Right atrium auricular region (tissue), 2 donors: ENCODE measurements around the gene NRCAM. TPM values are rescaled to one million over a fixed set of nuclear protein-coding genes. Genes with fewer than 3 reads are reported as not detected.

Experiments used
- DNase-seq: peaks from one replicate; pipeline ENCODE4 v3.0.0-alpha.2; 2019; ENCODE audit warnings: low spot score
- H3K27ac ChIP-seq, 2 donors: fragments of 200-600 bp; sonication (generic); 1 replicate in 1 of 2; 2 replicates in 1 of 2; pipeline ENCODE4 v1.5.1; 2016 to 2019
- H3K27me3 ChIP-seq, 2 donors: fragments of 200-600 bp; sonication (generic); one replicate each; pipeline versions ENCODE4 v1.5.1 to v1.6.0; 2017 to 2019
- H3K36me3 ChIP-seq: fragments of 200-600 bp; sonication (generic); one replicate; pipeline ENCODE4 v1.5.1; 2016
- H3K4me1 ChIP-seq, 2 donors: fragments of 200-600 bp; sonication (generic); one replicate each; pipeline versions ENCODE4 v1.5.1 to v1.6.0; 2017 to 2019
- H3K4me3 ChIP-seq, 2 donors: fragments of 200-600 bp; sonication (generic); 1 replicate in 1 of 2; 2 replicates in 1 of 2; pipeline ENCODE4 v1.5.1; 2017 to 2019; ENCODE audit warnings: mild to moderate bottlenecking in 1 of 2, moderate library complexity in 1 of 2
- H3K9me3 ChIP-seq, 2 donors: fragments of 200-600 bp; sonication (generic); one replicate each; pipeline ENCODE4 v1.5.1; 2019
- total RNA-seq, 2 donors: library from RNA; depleted of rRNA; stranded (reverse); fragments of >200 nt; gene quantifications; one replicate each; pipeline ENCODE4 v1.1.0, GENCODE V29; 2016
- TF ChIP-seq, protein P1 (sequence below), 2 donors: fragments of 200-600 bp; sonication (generic); IDR thresholded peaks; one replicate each; pipeline ENCODE4 v1.5.1; 2019; ENCODE audit warnings: antibody characterized with exemption in 2 of 2

Gene NRCAM
- total RNA-seq, 2 donors from 2014 or later, result 0.63 to 0.93 TPM

DNA sequence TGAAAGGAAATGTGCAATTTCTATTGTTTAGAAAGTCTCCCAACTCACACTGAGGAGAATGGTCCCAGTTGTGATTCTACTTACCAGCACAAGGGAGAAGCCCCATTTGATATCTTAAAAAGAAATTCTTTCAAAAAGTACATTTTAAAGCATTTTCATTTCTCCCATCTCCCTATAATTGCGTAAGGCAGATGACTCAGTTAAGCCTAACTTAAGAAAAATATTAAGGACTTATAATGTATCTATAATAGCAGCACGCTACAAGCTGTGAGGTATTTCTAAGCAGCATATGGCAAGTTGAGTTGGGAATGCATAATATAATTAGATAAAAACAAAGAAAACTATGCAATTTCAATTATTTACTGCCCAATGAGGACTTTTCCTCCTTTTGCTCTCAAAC is 8.5 kb upstream of the NRCAM start:
- Histone ChIP-seq H3K27ac (no peak overlapping the region), H3K4me1 (no peaks in the 10 kb centered on the region), H3K4me3 (no peak overlapping the region), H3K27me3 (no peaks in the 10 kb centered on the region), H3K9me3 (no peaks in the 10 kb centered on the region), H3K36me3 (no peaks in the 10 kb centered on the region)
- no peak for DNase-seq
- TF ChIP-seq, protein P1, sequence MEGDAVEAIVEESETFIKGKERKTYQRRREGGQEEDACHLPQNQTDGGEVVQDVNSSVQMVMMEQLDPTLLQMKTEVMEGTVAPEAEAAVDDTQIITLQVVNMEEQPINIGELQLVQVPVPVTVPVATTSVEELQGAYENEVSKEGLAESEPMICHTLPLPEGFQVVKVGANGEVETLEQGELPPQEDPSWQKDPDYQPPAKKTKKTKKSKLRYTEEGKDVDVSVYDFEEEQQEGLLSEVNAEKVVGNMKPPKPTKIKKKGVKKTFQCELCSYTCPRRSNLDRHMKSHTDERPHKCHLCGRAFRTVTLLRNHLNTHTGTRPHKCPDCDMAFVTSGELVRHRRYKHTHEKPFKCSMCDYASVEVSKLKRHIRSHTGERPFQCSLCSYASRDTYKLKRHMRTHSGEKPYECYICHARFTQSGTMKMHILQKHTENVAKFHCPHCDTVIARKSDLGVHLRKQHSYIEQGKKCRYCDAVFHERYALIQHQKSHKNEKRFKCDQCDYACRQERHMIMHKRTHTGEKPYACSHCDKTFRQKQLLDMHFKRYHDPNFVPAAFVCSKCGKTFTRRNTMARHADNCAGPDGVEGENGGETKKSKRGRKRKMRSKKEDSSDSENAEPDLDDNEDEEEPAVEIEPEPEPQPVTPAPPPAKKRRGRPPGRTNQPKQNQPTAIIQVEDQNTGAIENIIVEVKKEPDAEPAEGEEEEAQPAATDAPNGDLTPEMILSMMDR (IDR thresholded peaks at IDR 0.05), result no peak

- Histone ChIP-seq H3K4me1 (no peaks in the 10 kb centered on the region), H3K4me3 (no peak overlapping the region), H3K9me3 (no peaks in the 10 kb centered on the region), H3K36me3 (no peaks in the 10 kb centered on the region), H3K27me3 (no peaks in the 10 kb centered on the region), H3K27ac (no peak overlapping the region)
- TF ChIP-seq, protein P1 (IDR thresholded peaks at IDR 0.05), result no peak
- DNase-seq, result no peak
Observed at GRCh38 chr7:108463613-108464012, 7.4 kb upstream of the NRCAM start.

GRCh38 chr7:108461840-108462239 is 5.6 kb upstream of the NRCAM start:
- TF ChIP-seq, protein P1 (IDR thresholded peaks at IDR 0.05), result no peak
- Histone ChIP-seq H3K9me3 (no peaks in the 10 kb centered on the region), H3K27me3 (peaks cover 0 to 4% of the 10 kb centered on the region in 2 donors), H3K4me1 (no peaks in the 10 kb centered on the region), H3K27ac (no peak overlapping the region), H3K4me3 (no peak overlapping the region), H3K36me3 (no peaks in the 10 kb centered on the region)
- no peak for DNase-seq

GRCh38 chr7:108460964-108461363 is 4.7 kb upstream of the NRCAM start:
- no peak for DNase-seq
- H3K4me1 ChIP-seq, result peaks cover 0 to 6% of the 10 kb centered on the region in 2 donors
- peaks cover 0 to 5% of the 10 kb centered on the region in 2 donors for H3K27me3 ChIP-seq
- H3K4me3 ChIP-seq, result no peak overlapping the region
- no peaks in the 10 kb centered on the region for H3K9me3 ChIP-seq
- H3K27ac ChIP-seq, result no peak overlapping the region
- no peaks in the 10 kb centered on the region for H3K36me3 ChIP-seq
- TF ChIP-seq, protein P1 (IDR thresholded peaks at IDR 0.05), result no peak

DNA sequence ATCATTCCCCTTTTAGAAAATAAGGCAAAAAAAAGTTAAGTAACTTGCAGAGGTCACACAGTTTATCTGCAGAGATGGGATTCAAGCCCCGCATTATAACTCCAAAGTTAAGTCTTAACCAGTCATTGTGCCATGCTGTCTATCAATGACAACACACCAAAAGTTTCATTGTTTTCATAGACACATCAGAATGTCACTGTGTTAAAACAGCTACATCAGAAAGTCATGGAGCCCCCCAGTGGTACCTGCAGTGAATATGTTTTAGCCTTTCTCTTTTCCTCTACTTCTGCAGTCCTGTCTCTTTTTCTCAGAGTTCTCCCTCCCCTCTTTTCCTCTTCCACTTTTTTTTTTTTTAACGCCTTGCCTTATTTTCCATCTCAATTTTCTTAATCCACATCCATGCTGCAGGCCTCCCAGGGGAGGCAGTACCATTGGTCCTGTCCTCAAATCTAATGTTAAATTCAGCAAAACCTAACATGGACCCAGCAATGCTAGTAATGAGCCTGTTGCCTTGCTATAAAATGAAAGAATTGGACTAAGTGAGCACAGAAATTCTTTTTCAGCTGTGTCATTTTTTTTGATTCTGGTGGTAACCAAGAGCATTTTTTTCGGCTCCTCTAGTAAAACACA is 3.8 kb upstream of the NRCAM start:
- Histone ChIP-seq H3K27me3 (peaks cover 5 to 13% of the 10 kb centered on the region in 2 donors), H3K36me3 (no peaks in the 10 kb centered on the region), H3K9me3 (no peaks in the 10 kb centered on the region), H3K4me1 (peaks cover 0 to 16% of the 10 kb centered on the region in 2 donors), H3K27ac (no peak overlapping the region), H3K4me3 (no peak overlapping the region)
- no peak for DNase-seq
- TF ChIP-seq, protein P1 (IDR thresholded peaks at IDR 0.05), result peak in 1 of 2 donors; percentile 50

DNA sequence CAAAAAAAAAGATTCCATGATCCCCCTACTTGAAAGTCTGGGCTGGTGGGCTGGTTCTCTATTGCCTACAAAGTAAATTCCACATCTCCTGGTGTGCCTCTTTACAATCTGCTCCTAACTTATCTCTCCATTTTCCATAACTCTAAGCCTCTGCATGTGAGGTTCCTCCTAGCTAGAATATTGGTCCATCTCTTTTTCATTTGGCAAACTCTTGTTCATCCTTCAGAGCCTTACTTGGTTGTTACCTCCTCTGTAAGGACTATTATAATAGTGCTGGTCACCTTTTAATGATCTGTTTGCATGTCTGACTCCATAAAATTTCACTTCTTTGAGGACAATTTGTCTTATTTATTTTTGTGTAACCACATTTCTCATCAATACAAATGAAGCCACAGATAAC is 1.6 kb upstream of the NRCAM start:
- no peaks in the 10 kb centered on the region for H3K36me3 ChIP-seq
- TF ChIP-seq, protein P1 (IDR thresholded peaks at IDR 0.05), result no peak
- no peak for DNase-seq
- peaks cover 0 to 23% of the 10 kb centered on the region in 2 donors for H3K4me1 ChIP-seq
- H3K27ac ChIP-seq, result no peak overlapping the region
- no peaks in the 10 kb centered on the region for H3K9me3 ChIP-seq
- no peak overlapping the region for H3K4me3 ChIP-seq
- H3K27me3 ChIP-seq, result peaks cover 7 to 15% of the 10 kb centered on the region in 2 donors
